BJ (cell line): Measurements from ENCODE around the gene MEIS2. TPM values are rescaled to one million over a fixed set of nuclear protein-coding genes. Genes with fewer than 3 reads are reported as not detected.

Experiments
- CTCF ChIA-PET: fragments of 350-600 bp; formaldehyde crosslinking; extraction: SDS; loops from one replicate; lab custom pipeline; 2021; ENCODE audit warnings: antibody characterized with exemption, inconsistent platforms; lab: Yijun Ruan, JAX
- POLR2A ChIA-PET: fragments of 300-600 bp; sonication (Branson Sonifier 250); formaldehyde crosslinking; extraction: SDS; loops from one replicate; lab custom pipeline; 2021; ENCODE audit warnings: antibody characterized with exemption; lab: Charles Lee
- DNase-seq: peaks from one replicate; pipeline ENCODE4 v3.0.0-alpha.2; 2011; ENCODE audit warnings: low read depth
- H3K27me3 ChIP-seq: 2 replicates; pipeline ENCODE4 v1.6.0; 2011; ENCODE audit warnings: low read length; ENCODE audit not compliant: control insufficient read depth, insufficient read depth
- H3K36me3 ChIP-seq: 2 replicates; pipeline ENCODE4 v1.5.1; 2011; ENCODE audit warnings: low read length; ENCODE audit not compliant: control insufficient read depth, insufficient read depth
- H3K4me3 ChIP-seq: 2 replicates; pipeline ENCODE4 v1.5.1; 2011; ENCODE audit warnings: low read depth, mild to moderate bottlenecking, control low read depth, low read length
- CTCF ChIP-seq: IDR thresholded peaks from 2 replicates; pipeline ENCODE4 v1.5.1; 2011; ENCODE audit warnings: low read depth, mild to moderate bottlenecking, control low read depth, inconsistent platforms, low read length, moderate library complexity; ENCODE audit not compliant: insufficient read depth
- polyA plus RNA-seq: library from polyadenylated mRNA; depleted of rRNA; stranded (reverse); fragments of >200 nt; gene quantifications from 2 replicates; pipeline ENCODE4 v1.2.3, GENCODE V29; 2011

Gene MEIS2
- polyA plus RNA-seq, 1 experiment = 54.1 TPM

GRCh38 chr15:37103475-37104423 lies 3.4 kb upstream of the MEIS2 start:
- ChIA-PET POLR2A (no interaction called here), CTCF (interaction anchor here (1.8 kb wide), 1 partner anchor 221 kb away, joined by 3 read pairs; no protein-coding TSS in a partner anchor)
- no peak for DNase-seq
- H3K27me3 ChIP-seq = no peaks in the 10 kb centered on the region
- no peak overlapping the region for H3K4me3 ChIP-seq
- TF ChIP-seq CTCF = no peak
- no peaks in the 10 kb centered on the region for H3K36me3 ChIP-seq

GRCh38 chr15:37103163-37103435 lies 2.8 kb upstream of the MEIS2 start:
- Histone ChIP-seq H3K27me3 (no peaks in the 10 kb centered on the region), H3K36me3 (no peaks in the 10 kb centered on the region), H3K4me3 (peak overlapping the region; percentile 79)
- ChIA-PET CTCF (interaction anchor here (1.8 kb wide), 1 partner anchor 220 kb away, joined by 3 read pairs; no protein-coding TSS in a partner anchor), POLR2A (no interaction called here)
- no peak for TF ChIP-seq CTCF
- no peak for DNase-seq

- ChIA-PET POLR2A (interaction anchor here (0.6 kb wide), 2 partner anchors 14 to 272 kb away, joined by 3 to 4 read pairs; no protein-coding TSS in a partner anchor), CTCF (interaction anchor here (1.8 kb wide), 1 partner anchor 220 kb away, joined by 3 read pairs; no protein-coding TSS in a partner anchor)
- Histone ChIP-seq H3K4me3 (peak overlapping the region; percentile 79), H3K27me3 (no peaks in the 10 kb centered on the region), H3K36me3 (no peaks in the 10 kb centered on the region)
- TF ChIP-seq CTCF = no peak
- no peak for DNase-seq
Measured at GRCh38 chr15:37102305-37103162, 2.2 kb upstream of the MEIS2 start.

GRCh38 chr15:37101980-37102304 lies 1.6 kb upstream of the MEIS2 start:
- POLR2A ChIA-PET = interaction anchor here (0.6 kb wide), 1 partner anchor 13 kb away, joined by 4 read pairs; no protein-coding TSS in a partner anchor
- TF ChIP-seq CTCF = no peak
- CTCF ChIA-PET = no interaction called here

GRCh38 chr15:37100966-37101215 lies 542 bp upstream of the MEIS2 start:
- ChIA-PET POLR2A (interaction anchor here (0.5 to 0.7 kb wide), 2 partner anchors 217 to 603 kb away, joined by 4 read pairs; no protein-coding TSS in a partner anchor), CTCF (interaction anchor here (0.6 to 1.3 kb wide), 4 partner anchors 33 to 1349 kb away, joined by 3 to 6 read pairs (median 4); no protein-coding TSS in a partner anchor)
- Histone ChIP-seq H3K27me3 (no peaks in the 10 kb centered on the region), H3K36me3 (peaks cover 1% of the 10 kb centered on the region), H3K4me3 (peak overlapping the region; percentile 79)
- TF ChIP-seq CTCF = no peak
- no peak for DNase-seq

More at GRCh38 chr15:37101980-37102304, 1.6 kb upstream of the MEIS2 start:
- Histone ChIP-seq H3K36me3 (no peaks in the 10 kb centered on the region), H3K4me3 (peak overlapping the region; percentile 79), H3K27me3 (no peaks in the 10 kb centered on the region)
- DNase-seq = no peak
